Common myeloid progenitor, CD34-positive (primary cell): ENCODE measurements around the gene MEST.

Experiments used
- CTCF ChIA-PET: fragments of 350-600 bp; sonication (Branson Sonifier 250); formaldehyde crosslinking; loops from one replicate; lab custom pipeline; 2021; ENCODE audit warnings: antibody characterized with exemption; lab: Charles Lee
- POLR2A ChIA-PET: fragments of 350-600 bp; sonication (Branson Sonifier 250); formaldehyde crosslinking; loops from one replicate; lab custom pipeline; 2021; ENCODE audit warnings: antibody characterized with exemption; lab: Charles Lee
- DNase-seq, 3 donors: peaks; one replicate each; pipeline versions ENCODE4 v3.0.0 to v3.0.0-alpha.2; 2013
- H3K27ac ChIP-seq, 2 experiments: 1 replicate in 1 of 2; 2 replicates in 1 of 2; pipeline ENCODE4 v1.7.0; 2013; ENCODE audit warnings: inconsistent platforms in 2 of 2, low read length in 2 of 2, mild to moderate bottlenecking in 2 of 2, low read depth in 1 of 2, moderate library complexity in 1 of 2; ENCODE audit not compliant: severe bottlenecking in 2 of 2, insufficient read depth in 1 of 2, poor library complexity in 1 of 2
- H3K27me3 ChIP-seq, 5 experiments: replicated peaks in 2 of 5; 1 replicate in 3 of 5; 2 replicates in 2 of 5; pipeline versions ENCODE4 v1.6.1 to v1.7.0; 2013; ENCODE audit warnings: low read length in 4 of 5, mild to moderate bottlenecking in 2 of 5, moderate library complexity in 2 of 5, inconsistent platforms in 1 of 5; ENCODE audit not compliant: insufficient read depth in 5 of 5, control insufficient read depth in 4 of 5
- H3K36me3 ChIP-seq, 4 experiments: 1 replicate in 2 of 4; 2 replicates in 2 of 4; pipeline versions ENCODE4 v1.6.1 to v1.7.0; 2013; ENCODE audit warnings: low read length in 3 of 4, control low read depth in 1 of 4, mild to moderate bottlenecking in 1 of 4; ENCODE audit not compliant: control insufficient read depth in 4 of 4, insufficient read depth in 4 of 4
- H3K4me1 ChIP-seq, 4 experiments: 1 replicate in 3 of 4; 2 replicates in 1 of 4; pipeline versions ENCODE4 v1.6.1 to v1.7.1; 2013; ENCODE audit warnings: low read length in 3 of 4, mild to moderate bottlenecking in 3 of 4, control low read depth in 1 of 4, inconsistent platforms in 1 of 4, moderate library complexity in 1 of 4; ENCODE audit not compliant: control insufficient read depth in 4 of 4, insufficient read depth in 4 of 4; ENCODE audit errors: control extremely low read depth in 1 of 4
- H3K4me3 ChIP-seq, 7 experiments: 1 replicate in 4 of 7; 2 replicates in 3 of 7; pipeline versions ENCODE4 v1.5.1 to v1.7.0; 2013; ENCODE audit warnings: mild to moderate bottlenecking in 7 of 7, low read length in 6 of 7, moderate library complexity in 6 of 7, inconsistent platforms in 2 of 7, low read depth in 2 of 7, control low read depth in 1 of 7; ENCODE audit not compliant: insufficient read depth in 4 of 7, control insufficient read depth in 1 of 7; ENCODE audit errors: extremely low read depth in 1 of 7
- H3K9me3 ChIP-seq, 5 experiments: 1 replicate in 4 of 5; 2 replicates in 1 of 5; pipeline versions ENCODE4 v1.6.1 to v1.7.1; 2013; ENCODE audit warnings: low read length in 4 of 5, mild to moderate bottlenecking in 2 of 5, inconsistent platforms in 1 of 5, low read depth in 1 of 5, moderate library complexity in 1 of 5; ENCODE audit not compliant: control insufficient read depth in 4 of 5, insufficient read depth in 2 of 5; ENCODE audit errors: control extremely low read depth in 1 of 5
- WGBS: methylation state at CpG from one replicate; pipeline ENCODE4 v1.1.5; 2013; ENCODE audit not compliant: insufficient coverage; 5-methylcytosine and 5-hydroxymethylcytosine counted together

The MEST gene

GRCh38 chr7:130473289-130473688 lies 18.6 kb upstream of the MEST start:
- peaks cover 0 to under 1% (median 0%) of the 10 kb centered on the region in 5 experiments for H3K9me3 ChIP-seq
- H3K27ac ChIP-seq: peak overlapping the region in 1 of 2 experiments; percentile 41
- H3K36me3 ChIP-seq: no peaks in the 10 kb centered on the region
- ChIA-PET CTCF (interaction anchor here (0.9 to 3.3 kb wide), 7 partner anchors 10 to 268 kb away, joined by 3 to 24 read pairs (median 3); partner anchors contain the start of gene TMEM209), POLR2A (interaction anchor here (0.6 to 1.0 kb wide), 3 partner anchors 9 to 79 kb away, joined by 3 read pairs; partner anchors contain the start of gene CEP41)
- no peaks in the 10 kb centered on the region for H3K27me3 ChIP-seq
- peak overlapping the region in 2 of 7 experiments; percentile 14 to 43 for H3K4me3 ChIP-seq
- H3K4me1 ChIP-seq: peaks cover 11 to 60% (median 33%) of the 10 kb centered on the region in 4 experiments
- peak; percentile 52 to 83 (median 67) for DNase-seq

GRCh38 chr7:130473876-130474275 lies 18.0 kb upstream of the MEST start:
- H3K9me3 ChIP-seq: peaks cover 0 to 2% (median 0%) of the 10 kb centered on the region in 5 experiments
- WGBS: 9% methylated on average over 3 of the region's 4 CpGs
- H3K4me3 ChIP-seq: peak overlapping the region in 3 of 7 experiments; percentile 14 to 43 (median 22)
- CTCF ChIA-PET: interaction anchor here (0.9 to 3.3 kb wide), 7 partner anchors 10 to 269 kb away, joined by 3 to 24 read pairs (median 3); partner anchors contain the start of gene TMEM209
- peak in 2 of 3 donors; percentile 45 to 62 for DNase-seq
- POLR2A ChIA-PET: interaction anchor here (1.0 kb wide), 1 partner anchor 79 kb away, joined by 3 read pairs; no protein-coding TSS in a partner anchor
- H3K27me3 ChIP-seq: no peaks in the 10 kb centered on the region
- H3K4me1 ChIP-seq: peaks cover 11 to 60% (median 33%) of the 10 kb centered on the region in 4 experiments
- H3K36me3 ChIP-seq: no peaks in the 10 kb centered on the region
- H3K27ac ChIP-seq: peak overlapping the region in 1 of 2 experiments; percentile 41

- ChIA-PET CTCF (interaction anchor here (2.5 to 3.3 kb wide), 2 partner anchors 8 to 12 kb away, joined by 15 to 24 read pairs; no protein-coding TSS in a partner anchor), POLR2A (no interaction called here)
- DNase-seq: no peak
- H3K36me3 ChIP-seq: no peaks in the 10 kb centered on the region
- H3K4me3 ChIP-seq: no peak overlapping the region
- H3K27ac ChIP-seq: no peak overlapping the region
- no peaks in the 10 kb centered on the region for H3K27me3 ChIP-seq
- H3K4me1 ChIP-seq: peaks cover 11 to 53% (median 29%) of the 10 kb centered on the region in 4 experiments
- 96% methylated on average over 6 of the region's 7 CpGs for WGBS
- peaks cover 0 to 2% (median 0%) of the 10 kb centered on the region in 5 experiments for H3K9me3 ChIP-seq
Observed at GRCh38 chr7:130475776-130476175, 16.1 kb upstream of the MEST start.

- WGBS: 74% methylated on average over 7 of the region's 9 CpGs
- H3K9me3 ChIP-seq: peaks cover 0 to 2% (median 0%) of the 10 kb centered on the region in 5 experiments
- peak in 1 of 3 donors; percentile 31 for DNase-seq
- no peaks in the 10 kb centered on the region for H3K36me3 ChIP-seq
- no peak overlapping the region for H3K27ac ChIP-seq
- CTCF ChIA-PET: interaction anchor here (2.5 kb wide), 1 partner anchor 11 kb away, joined by 15 read pairs; no protein-coding TSS in a partner anchor
- H3K4me3 ChIP-seq: no peak overlapping the region
- POLR2A ChIA-PET: no interaction called here
- H3K4me1 ChIP-seq: peaks cover 11 to 50% (median 29%) of the 10 kb centered on the region in 4 experiments
- no peaks in the 10 kb centered on the region for H3K27me3 ChIP-seq
Observed at GRCh38 chr7:130476297-130477150, 15.4 kb upstream of the MEST start.

- Histone ChIP-seq H3K9me3 (peaks cover 0 to 2% (median 0%) of the 10 kb centered on the region in 5 experiments), H3K36me3 (no peaks in the 10 kb centered on the region), H3K4me3 (no peak overlapping the region), H3K27me3 (no peaks in the 10 kb centered on the region), H3K27ac (no peak overlapping the region), H3K4me1 (peaks cover 7 to 44% (median 18%) of the 10 kb centered on the region in 4 experiments)
- 100% methylated on average over 2 of the region's 3 CpGs for WGBS
- ChIA-PET CTCF (no interaction called here), POLR2A (no interaction called here)
- DNase-seq: no peak
Observed at GRCh38 chr7:130478991-130479390, 12.9 kb upstream of the MEST start.

- Histone ChIP-seq H3K27ac (no peak overlapping the region), H3K36me3 (no peaks in the 10 kb centered on the region), H3K9me3 (peaks cover 0 to 2% (median 0%) of the 10 kb centered on the region in 5 experiments), H3K27me3 (no peaks in the 10 kb centered on the region), H3K4me1 (peaks cover 0 to 36% (median 10%) of the 10 kb centered on the region in 4 experiments), H3K4me3 (no peak overlapping the region)
- ChIA-PET CTCF (interaction anchor here (0.7 kb wide), 1 partner anchor 66 kb away, joined by 4 read pairs; no protein-coding TSS in a partner anchor), POLR2A (no interaction called here)
- peak in 2 of 3 donors; percentile 35 to 51 for DNase-seq
- WGBS: no CpG with 5 or more reads among the region's 1 CpG
Observed at GRCh38 chr7:130479716-130480400, 12.0 kb upstream of the MEST start.
